GM23338 (cell line): ENCODE data around the gene GRWD1. TPM values are rescaled to one million over a fixed set of nuclear protein-coding genes. Genes with fewer than 3 reads are reported as not detected.
A peak's percentile ranks its signal among the peaks of the same experiment; 100 is the strongest.

Experiments used
- ATAC-seq: fragments of 200-7000 bp; cut with Tn5 transposase; 3 replicates; pipeline ENCODE4 v1.9.1; 2020
- DNase-seq: peaks from one replicate; pipeline ENCODE4 v3.0.0-alpha.2; 2015; ENCODE audit warnings: low spot score
- H2AFZ ChIP-seq: fragments of 200-600 bp; sonication (generic); 2 replicates; pipeline ENCODE4 v1.8.0; 2016; ENCODE audit warnings: antibody characterized with exemption, mild to moderate bottlenecking, moderate library complexity
- H3F3A ChIP-seq: fragments of 200-600 bp; sonication (generic); replicated peaks from 2 replicates; pipeline ENCODE4 v1.8.0; 2017; ENCODE audit warnings: antibody characterized with exemption, mixed run types, low read depth
- H3K27ac ChIP-seq: fragments of 200-600 bp; sonication (generic); 2 replicates; pipeline ENCODE4 v1.6.1; 2016; ENCODE audit warnings: low read depth
- H3K27me3 ChIP-seq: fragments of 200-600 bp; sonication (generic); 2 replicates; pipeline ENCODE4 v1.8.0; 2016; ENCODE audit warnings: mild to moderate bottlenecking, mixed run types, moderate library complexity; ENCODE audit not compliant: insufficient read depth
- H3K36me3 ChIP-seq: fragments of 200-600 bp; sonication (generic); 2 replicates; pipeline ENCODE4 v1.8.0; 2016; ENCODE audit warnings: mild to moderate bottlenecking; ENCODE audit not compliant: insufficient read depth
- H3K4me1 ChIP-seq: fragments of 200-600 bp; sonication (generic); 2 replicates; pipeline ENCODE4 v1.8.0; 2016; ENCODE audit warnings: mild to moderate bottlenecking, moderate library complexity; ENCODE audit not compliant: insufficient read depth
- H3K4me2 ChIP-seq: fragments of 200-600 bp; sonication (generic); 2 replicates; pipeline ENCODE4 v1.7.1; 2017; ENCODE audit warnings: mixed run types
- H3K4me3 ChIP-seq: fragments of 200-600 bp; sonication (generic); 2 replicates; pipeline ENCODE4 v1.6.1; 2016; ENCODE audit warnings: mixed run types
- H3K79me2 ChIP-seq: fragments of 200-600 bp; sonication (generic); replicated peaks from 2 replicates; pipeline ENCODE4 v1.8.0; 2017; ENCODE audit warnings: mild to moderate bottlenecking; ENCODE audit not compliant: insufficient read depth
- H3K9me2 ChIP-seq: fragments of 200-600 bp; sonication (generic); 2 replicates; pipeline ENCODE4 v1.8.0; 2017; ENCODE audit not compliant: insufficient read depth
- H4K20me1 ChIP-seq: fragments of 200-600 bp; sonication (generic); replicated peaks from 2 replicates; pipeline ENCODE4 v1.8.0; 2017; ENCODE audit warnings: mild to moderate bottlenecking; ENCODE audit not compliant: insufficient read depth
- H3K27ac Mint-ChIP-seq: 2 replicates; pipeline ENCODE4 v1.8.0; 2020; ENCODE audit warnings: inconsistent platforms, mild to moderate bottlenecking, moderate library complexity, mixed read lengths
- H3K27me3 Mint-ChIP-seq: 3 replicates; pipeline ENCODE4 v1.8.0; 2022; ENCODE audit warnings: low read depth, mild to moderate bottlenecking, moderate library complexity, mixed read lengths, inconsistent platforms; ENCODE audit not compliant: insufficient read depth, poor library complexity
- H3K36me3 Mint-ChIP-seq: 3 replicates; pipeline ENCODE4 v1.8.0; 2021; ENCODE audit warnings: low read depth, mild to moderate bottlenecking, inconsistent platforms, moderate library complexity, mixed read lengths
- H3K4me1 Mint-ChIP-seq: 3 replicates; pipeline ENCODE4 v1.8.0; 2020; ENCODE audit warnings: mild to moderate bottlenecking, inconsistent platforms, mixed read lengths
- H3K4me3 Mint-ChIP-seq: 3 replicates; pipeline ENCODE4 v1.8.0; 2021; ENCODE audit warnings: moderate library complexity, mild to moderate bottlenecking, inconsistent platforms, mixed read lengths
- H3K9me3 Mint-ChIP-seq: 3 replicates; pipeline ENCODE4 v1.8.0; 2020; ENCODE audit warnings: moderate library complexity, mild to moderate bottlenecking, inconsistent platforms, mixed read lengths
- ETS1 ChIP-seq: IDR thresholded peaks from 2 replicates; pipeline ENCODE4 v1.6.1; 2016; ENCODE audit warnings: antibody characterized with exemption
- EZH2 ChIP-seq: fragments of 200-600 bp; sonication (generic); IDR thresholded peaks from one replicate; pipeline ENCODE4 v1.8.0; 2017; ENCODE audit warnings: antibody characterized with exemption, mild to moderate bottlenecking, low read depth; ENCODE audit not compliant: unreplicated experiment
- POLR2AphosphoS5 ChIP-seq: IDR thresholded peaks from 2 replicates; pipeline ENCODE4 v1.6.1; 2016; ENCODE audit warnings: antibody characterized with exemption, low read depth
- ZNF114 ChIP-seq: fragments of 250-450 bp; sonication (Bioruptor Pico); IDR thresholded peaks from 2 replicates; pipeline ENCODE4 v1.5.0; 2020; ENCODE audit warnings: mild to moderate bottlenecking, moderate library complexity
- ZNF462 ChIP-seq: fragments of 250-450 bp; sonication (Bioruptor Pico); IDR thresholded peaks from 2 replicates; pipeline ENCODE4 v1.5.0; 2020; ENCODE audit warnings: mild to moderate bottlenecking, moderate library complexity
- polyA plus RNA-seq: library from polyadenylated mRNA; unstranded; fragments of >200 nt; fragmentation: Nextera tagmentation; extraction: Ambion mirVana; gene quantifications from 2 replicates; pipeline ENCODE4 v1.2.1, GENCODE V29; 2016
- total RNA-seq: library from RNA; depleted of rRNA; stranded (reverse); fragments of >200 nt; shearing (Covaris generic); gene quantifications from 2 replicates; pipeline ENCODE4 v1.2.3, GENCODE V29; 2014

The GRWD1 gene
- total and polyA plus RNA-seq, 2 experiments from 2014 or later: 23.2 to 58.0 TPM

DNA sequence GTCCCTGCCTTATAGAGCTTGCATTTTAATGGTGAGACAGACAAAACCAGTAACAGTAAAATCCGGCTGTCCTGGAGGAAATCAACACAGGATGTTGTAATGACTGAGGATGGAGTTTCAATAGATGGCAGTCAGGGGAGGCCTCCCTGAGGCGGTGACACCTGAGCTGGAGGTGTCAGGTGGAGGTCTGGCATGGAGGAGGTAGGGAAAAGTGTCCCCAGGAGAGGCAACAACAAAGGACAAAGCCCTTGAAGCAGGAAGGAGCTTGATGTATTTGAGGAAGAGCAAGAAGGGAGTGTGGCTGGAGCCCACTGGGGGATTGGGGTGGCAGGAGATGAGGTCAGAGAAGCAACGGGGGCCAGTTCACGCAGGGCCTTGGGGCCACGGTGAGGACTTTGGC lies 44.5 kb upstream of the GRWD1 start:
- Histone ChIP-seq H3K36me3 (no peaks in the 10 kb centered on the region), H3F3A (peaks cover 26% of the 10 kb centered on the region), H3K4me3 (peak overlapping the region; percentile 3; the same call in 1 of the 2 replicates), H3K27ac (peak overlapping the region; percentile 98), H3K79me2 (peaks cover 3% of the 10 kb centered on the region), H2AFZ (no peak overlapping the region), H4K20me1 (no peaks in the 10 kb centered on the region), H3K27me3 (peaks cover 20% of the 10 kb centered on the region), H3K9me2 (no peaks in the 10 kb centered on the region), H3K4me1 (peaks cover 55% of the 10 kb centered on the region), H3K4me2 (peak overlapping the region; percentile 17)
- peak overlapping the region; percentile 13; the same call in 2 of the 3 replicates for H3K4me3 Mint-ChIP-seq
- H3K36me3 Mint-ChIP-seq: peaks cover 10% of the 10 kb centered on the region; the same call in 2 of the 3 replicates
- TF ChIP-seq POLR2AphosphoS5 (peak; percentile 37; the same call in 1 of the 2 replicates), ZNF114 (CRISPR knock-in tag) (no peak), EZH2 (no peak), ETS1 (peak; percentile 60; the same call in 1 of the 2 replicates), ZNF462 (CRISPR knock-in tag) (no peak)
- peaks cover 5% of the 10 kb centered on the region; the same call in 2 of the 3 replicates for H3K9me3 Mint-ChIP-seq
- ATAC-seq (no peak), DNase-seq (peak; percentile 81)
- H3K4me1 Mint-ChIP-seq: peaks cover 54% of the 10 kb centered on the region
- peaks cover 30% of the 10 kb centered on the region for H3K27me3 Mint-ChIP-seq
- peak overlapping the region; percentile 99 for H3K27ac Mint-ChIP-seq
